CD4-positive, alpha-beta T cell (primary cell): ENCODE measurements around the gene ME1. TPM values are rescaled to one million over a fixed set of nuclear protein-coding genes. Genes with fewer than 3 reads are reported as not detected.
A peak's percentile ranks its signal among the peaks of the same experiment; 100 is the strongest.

Experiments used
- ATAC-seq: fragments of 200-7000 bp; cut with Tn5 transposase; one replicate; pipeline ENCODE4 v1.10.0; 2022; ENCODE audit warnings: mild to moderate bottlenecking; ENCODE audit not compliant: poor library complexity
- CTCF ChIA-PET: fragments of 350-600 bp; sonication (Branson Sonifier 250); formaldehyde crosslinking; loops from one replicate; lab custom pipeline; 2021; ENCODE audit warnings: antibody characterized with exemption, inconsistent platforms; lab: Charles Lee
- POLR2A ChIA-PET: fragments of 350-600 bp; sonication (Branson Sonifier 250); formaldehyde crosslinking; loops from one replicate; lab custom pipeline; 2021; ENCODE audit warnings: antibody characterized with exemption, inconsistent platforms; lab: Charles Lee
- DNase-seq, 14 experiments: peaks; one replicate each; pipeline ENCODE4 v3.0.0-alpha.2; 2013 to 2020; ENCODE audit warnings: mixed read lengths in 2 of 14
- H3K27ac ChIP-seq, 2 donors: one replicate each; pipeline versions ENCODE4 v1.5.1 to v1.7.0; 2013; ENCODE audit warnings: low read length in 2 of 2, low read depth in 1 of 2, mild to moderate bottlenecking in 1 of 2
- H3K27me3 ChIP-seq, 2 experiments: 1 replicate in 1 of 2; 2 replicates in 1 of 2; pipeline versions ENCODE4 v1.6.1 to v1.7.0; 2013; ENCODE audit warnings: low read length in 2 of 2, control low read depth in 1 of 2, mild to moderate bottlenecking in 1 of 2, moderate library complexity in 1 of 2; ENCODE audit not compliant: insufficient read depth in 2 of 2, control insufficient read depth in 1 of 2
- H3K36me3 ChIP-seq: one replicate; pipeline ENCODE4 v1.6.1; 2013; ENCODE audit warnings: low read length, control low read depth; ENCODE audit not compliant: insufficient read depth
- H3K4me1 ChIP-seq: one replicate; pipeline ENCODE4 v1.6.1; 2013; ENCODE audit warnings: low read length, control low read depth; ENCODE audit not compliant: insufficient read depth
- H3K4me3 ChIP-seq: one replicate; pipeline ENCODE4 v1.5.1; 2013; ENCODE audit warnings: mild to moderate bottlenecking, low read length, moderate library complexity
- H3K9me3 ChIP-seq, 2 experiments: 1 replicate in 1 of 2; 2 replicates in 1 of 2; pipeline versions ENCODE4 v1.6.1 to v1.7.0; 2013; ENCODE audit warnings: low read length in 2 of 2, mild to moderate bottlenecking in 2 of 2, control low read depth in 1 of 2, moderate library complexity in 1 of 2; ENCODE audit not compliant: control insufficient read depth in 1 of 2, insufficient read depth in 1 of 2
- H3K27ac Mint-ChIP-seq: one replicate; pipeline ENCODE4 v1.8.0; 2020; ENCODE audit warnings: mixed read lengths
- H3K27me3 Mint-ChIP-seq: one replicate; pipeline ENCODE4 v1.8.0; 2021; ENCODE audit warnings: mixed read lengths
- H3K36me3 Mint-ChIP-seq: one replicate; pipeline ENCODE4 v1.8.0; 2021; ENCODE audit warnings: low read depth, mixed read lengths
- H3K4me1 Mint-ChIP-seq: one replicate; pipeline ENCODE4 v1.8.0; 2021; ENCODE audit warnings: low read depth, mixed read lengths
- H3K4me3 Mint-ChIP-seq: one replicate; pipeline ENCODE4 v1.8.0; 2020; ENCODE audit warnings: mild to moderate bottlenecking, mixed read lengths
- H3K9me3 Mint-ChIP-seq: one replicate; pipeline ENCODE4 v1.8.0; 2020; ENCODE audit warnings: mixed read lengths
- CTCF ChIP-seq: fragments of 200-600 bp; IDR thresholded peaks from one replicate; pipeline ENCODE4 v1.8.0; 2022; ENCODE audit warnings: antibody characterized with exemption, mild to moderate bottlenecking
- intact Hi-C, 2 experiments: fragments of 100-400 bp; cut with DNase I in 1 of 2; cut with micrococcal nuclease in 1 of 2; formaldehyde crosslinking; loops; one replicate each; pipeline versions ENCODE4 v1.15.1 to v1.9.0; 2023 to 2025; cut with DNase I, micrococcal nuclease
- total RNA-seq, 174 experiments: library from RNA in 2 of 174; stranded (reverse) in 2 of 174; gene quantifications; one replicate each; pipeline ENCODE4 v1.2.3 and lab custom pipeline; 2021 to 2026

The ME1 gene
- total RNA-seq, 2 experiments from 2014 or later = not detected

- ChIA-PET POLR2A (no interaction called here), CTCF (no interaction called here)
- ATAC-seq = no peak
- H3K27ac Mint-ChIP-seq = no peak overlapping the region
- no peaks in the 10 kb centered on the region for H3K9me3 Mint-ChIP-seq
- Histone ChIP-seq H3K27me3 (peaks cover 9 to 10% of the 10 kb centered on the region in 2 experiments), H3K36me3 (no peaks in the 10 kb centered on the region), H3K4me1 (no peaks in the 10 kb centered on the region), H3K27ac (no peak overlapping the region), H3K9me3 (peaks cover 0 to 9% of the 10 kb centered on the region in 2 experiments), H3K4me3 (peak overlapping the region; percentile 20)
- no peak for TF ChIP-seq CTCF
- no peaks in the 10 kb centered on the region for H3K36me3 Mint-ChIP-seq
- no peaks in the 10 kb centered on the region for H3K4me1 Mint-ChIP-seq
- intact Hi-C loops = no loop called here
- no peak for DNase-seq
- no peak overlapping the region for H3K4me3 Mint-ChIP-seq
- peaks cover 58% of the 10 kb centered on the region for H3K27me3 Mint-ChIP-seq
Measured at GRCh38 chr6:83431545-83432155, 799 bp upstream of the ME1 start.

- H3K4me3 ChIP-seq = peak overlapping the region; percentile 30
- H3K27ac ChIP-seq = no peak overlapping the region
- intact Hi-C loops = no loop called here
- POLR2A ChIA-PET = no interaction called here
- Mint-ChIP-seq H3K27ac (no peak overlapping the region), H3K9me3 (peaks cover 3% of the 10 kb centered on the region), H3K36me3 (no peaks in the 10 kb centered on the region), H3K4me1 (no peaks in the 10 kb centered on the region), H3K27me3 (peaks cover 54% of the 10 kb centered on the region), H3K4me3 (no peak overlapping the region)
- H3K36me3 ChIP-seq = no peaks in the 10 kb centered on the region
- H3K9me3 ChIP-seq = peaks cover 0 to 9% of the 10 kb centered on the region in 2 experiments
- ATAC-seq (no peak), DNase-seq (no peak)
- no peaks in the 10 kb centered on the region for H3K4me1 ChIP-seq
- peaks cover 9 to 10% of the 10 kb centered on the region in 2 experiments for H3K27me3 ChIP-seq
- CTCF ChIA-PET = no interaction called here
- no peak for TF ChIP-seq CTCF
Measured at GRCh38 chr6:83429857-83430610, 817 bp downstream of the ME1 start.

DNA sequence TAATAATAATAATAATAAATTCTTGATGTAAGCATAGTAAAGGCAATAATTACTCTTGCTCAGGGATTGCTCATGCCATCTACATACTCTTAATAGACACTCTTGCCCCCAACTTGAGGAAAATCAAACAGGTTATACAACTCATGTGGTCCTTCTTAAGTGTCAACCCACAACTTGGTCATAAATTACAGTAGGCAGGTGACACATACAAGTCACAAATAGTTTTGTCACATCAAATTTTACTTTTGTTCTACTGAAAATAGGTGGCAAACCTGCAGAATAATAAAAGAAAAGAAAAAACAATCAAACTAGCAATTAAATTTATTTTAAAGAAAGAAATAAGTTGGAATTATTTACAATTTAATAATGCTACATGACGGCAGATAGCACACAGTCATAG is 1.6 kb downstream of the ME1 start:
- Mint-ChIP-seq H3K4me1 (no peaks in the 10 kb centered on the region), H3K27ac (no peak overlapping the region), H3K36me3 (no peaks in the 10 kb centered on the region), H3K9me3 (peaks cover 4% of the 10 kb centered on the region), H3K27me3 (peaks cover 54% of the 10 kb centered on the region), H3K4me3 (no peak overlapping the region)
- Histone ChIP-seq H3K36me3 (no peaks in the 10 kb centered on the region), H3K4me1 (no peaks in the 10 kb centered on the region), H3K4me3 (no peak overlapping the region), H3K27ac (no peak overlapping the region), H3K27me3 (peaks cover 9 to 10% of the 10 kb centered on the region in 2 experiments), H3K9me3 (peaks cover 0 to 9% of the 10 kb centered on the region in 2 experiments)
- no peak for TF ChIP-seq CTCF
- DNase-seq = no peak
- ATAC-seq = no peak
- intact Hi-C loops = no loop called here
- ChIA-PET CTCF (no interaction called here), POLR2A (no interaction called here)
